Heart left ventricle (tissue), 16 donors: ENCODE measurements around the gene RPL6. TPM values are rescaled to one million over a fixed set of nuclear protein-coding genes. Genes with fewer than 3 reads are reported as not detected.
"Not testable (repeated sequence)": the region's sequence is repeated elsewhere in the genome, so short reads cannot be mapped to it uniquely, and the experiment has no call there.

Source experiments
- ATAC-seq, 4 donors: fragments of 200-7000 bp; cut with Tn5 transposase; one replicate each; pipeline ENCODE4 v1.9.1; 2020 to 2022; ENCODE audit warnings: moderate library complexity in 4 of 4, mild to moderate bottlenecking in 3 of 4, moderate number of reproducible peaks in 1 of 4
- DNase-seq, 5 donors: peaks; one replicate each; pipeline ENCODE4 v3.0.0-alpha.2; 2020
- H3K27ac ChIP-seq, 12 donors: fragments of 200-600 bp; sonication (generic) in 4 of 12; one replicate each; pipeline versions ENCODE4 v1.5.0 to v1.8.0; 2016 to 2022; ENCODE audit warnings: mild to moderate bottlenecking in 2 of 12
- H3K27me3 ChIP-seq, 9 donors: fragments of 200-600 bp; sonication (generic) in 2 of 9; one replicate each; pipeline versions ENCODE4 v1.5.1 to v1.8.0; 2016 to 2022; ENCODE audit warnings: mild to moderate bottlenecking in 3 of 9
- H3K36me3 ChIP-seq, 9 donors: fragments of 200-600 bp; sonication (generic) in 2 of 9; one replicate each; pipeline versions ENCODE4 v1.5.0 to v1.8.0; 2018 to 2022; ENCODE audit warnings: mild to moderate bottlenecking in 2 of 9
- H3K4me1 ChIP-seq, 12 donors: fragments of 200-600 bp; sonication (generic) in 4 of 12; one replicate each; pipeline versions ENCODE4 v1.5.0 to v1.8.0; 2016 to 2022; ENCODE audit warnings: mild to moderate bottlenecking in 3 of 12
- H3K4me3 ChIP-seq, 12 donors: fragments of 200-600 bp; sonication (generic) in 4 of 12; one replicate each; pipeline versions ENCODE4 v1.5.0 to v1.8.0; 2017 to 2022; ENCODE audit warnings: mild to moderate bottlenecking in 9 of 12, moderate library complexity in 4 of 12
- H3K9me3 ChIP-seq, 12 donors: fragments of 200-600 bp; sonication (generic) in 4 of 12; one replicate each; pipeline versions ENCODE4 v1.5.0 to v1.8.0; 2016 to 2022; ENCODE audit warnings: mild to moderate bottlenecking in 1 of 12
- CTCF ChIP-seq, 12 donors: fragments of 200-600 bp; sonication (generic) in 4 of 12; IDR thresholded peaks; one replicate each; pipeline versions ENCODE4 v1.5.0 to v1.8.0; 2018 to 2022; ENCODE audit warnings: antibody characterized with exemption in 12 of 12, mild to moderate bottlenecking in 5 of 12
- POLR2A ChIP-seq, 2 donors: fragments of 450-650 bp; IDR thresholded peaks; one replicate each; pipeline ENCODE4 v1.6.1; 2017; ENCODE audit warnings: antibody characterized with exemption in 2 of 2, mild to moderate bottlenecking in 2 of 2, moderate library complexity in 2 of 2
- WGBS, 4 donors: extraction: QIAGEN DNeasy Blood & Tissue Kit in 2 of 4; methylation state at CpG; one replicate each; pipeline versions ENCODE4 v1.1.5 to v1.1.7; 2013 to 2018; 5-methylcytosine and 5-hydroxymethylcytosine counted together
- intact Hi-C, 10 donors: fragments of 100-400 bp; cut with DNase I; formaldehyde crosslinking; loops; one replicate each; pipeline versions ENCODE4 v1.11.1 to v1.14.2; 2022
- polyA plus RNA-seq, 2 donors: library from polyadenylated mRNA; stranded (reverse); fragments of 200-250 nt; gene quantifications; one replicate each; pipeline ENCODE4 v1.2.3, GENCODE V29; 2013
- total RNA-seq, 9 donors: library from RNA; depleted of rRNA in 2 of 9; stranded (reverse); fragments of >200 nt in 2 of 9; fragmentation: NEBNext Ultra II Directional in 3 of 9; extraction: Animal tissue kit (Norgen Biotek cat#: 25700) in 3 of 9; gene quantifications; one replicate each; pipeline versions ENCODE4 v1.1.0 to v1.2.4, GENCODE V29; 2016 to 2023
- donor health status: ischemic (EF 13 %, LVEDD 7.1; RV severe dilation, severe dysfunction).
- donor health status: healthy with polysubstance abuse.
- donor health status: DM: no; HTN: yes; CAD: no.
- donor health status: DM: no; HTN: no; CAD: no.
- donor health status: ischemic (EF 25% LVEDD 6.9; RV normal size, moderate dysfunction).
- donor health status: ischemic (EF 25% LVEDD 5.7; RV mildly dilated, moderate dysfunction).
- donor health status: healthy.
- donor health status: DM: yes; HTN: yes; CAD: no.
- donor health status: ischemic (EF 35%, LVEDD 5.7; RV mildly dilated, moderate dysfunction).
- donor health status: nonischemic (EF 11% LVEDD 7.7; RV severe dilation, severe dysfunction).
- donor health status: DM: yes; HTN: yes; CAD: no.
- donor health status: PGD.
- donor health status: ischemic (EF 29% LVEDD 5.4; RV normal size, mild dysfunction).
- donor health status: nonischemic (EF 23%, LVEDD 6.1; RV moderate dilation, normal function).

The RPL6 gene
- total and polyA plus RNA-seq, 11 donors = 572 to 1,760 (median 753) TPM

GRCh38 chr12:112456029-112456428 is 46.6 kb upstream of the RPL6 start:
- no peaks in the 10 kb centered on the region for H3K27me3 ChIP-seq
- TF ChIP-seq POLR2A (IDR thresholded peaks at IDR 0.05) (no peak), CTCF (IDR thresholded peaks at IDR 0.05) (no peak)
- ATAC-seq (no peak), DNase-seq (no peak)
- H3K4me1 ChIP-seq = no peaks in the 10 kb centered on the region
- H3K4me3 ChIP-seq = no peak overlapping the region
- no peak overlapping the region for H3K27ac ChIP-seq
- H3K9me3 ChIP-seq = no peaks in the 10 kb centered on the region
- intact Hi-C loops = no loop called here
- H3K36me3 ChIP-seq = peaks cover 0 to 99% (median 86%) of the 10 kb centered on the region in 9 donors
- WGBS, 4 donors = 90 to 96% (median 95%) methylated on average over 7 of the region's 7 CpGs

DNA sequence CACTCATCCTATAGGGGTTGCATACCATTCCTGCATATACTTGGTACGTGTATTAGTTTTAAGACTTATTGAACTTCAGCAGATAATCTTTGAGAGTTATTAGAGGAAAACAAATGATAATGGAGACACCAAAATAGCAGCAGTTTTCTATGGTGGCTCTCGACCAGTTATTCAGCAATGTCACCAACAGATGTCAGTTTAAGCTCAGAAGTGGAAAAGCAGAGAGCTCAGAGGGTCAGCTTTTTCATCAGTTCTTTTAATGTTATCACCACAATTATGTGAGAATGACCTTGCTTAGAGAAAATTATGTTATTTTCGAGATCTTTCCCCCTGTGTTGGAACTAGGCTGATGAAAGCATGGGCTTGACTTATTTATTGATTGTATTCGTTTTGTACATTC is 41.3 kb upstream of the RPL6 start:
- Histone ChIP-seq H3K27me3 (no peaks in the 10 kb centered on the region), H3K9me3 (no peaks in the 10 kb centered on the region), H3K4me1 (peaks cover 0 to 7% (median 0%) of the 10 kb centered on the region in 12 donors), H3K27ac (no peak overlapping the region), H3K36me3 (peaks cover 0 to 99% (median 96%) of the 10 kb centered on the region in 9 donors), H3K4me3 (no peak overlapping the region)
- 70 to 83% (median 75%) methylated on average over 4 of the region's 4 CpGs for WGBS, 4 donors
- intact Hi-C loops = no loop called here
- DNase-seq (no peak), ATAC-seq (no peak)
- TF ChIP-seq POLR2A (IDR thresholded peaks at IDR 0.05) (no peak), CTCF (IDR thresholded peaks at IDR 0.05) (no peak)

GRCh38 chr12:112448165-112448564 is 38.8 kb upstream of the RPL6 start:
- 74 to 89% (median 83%) methylated on average over 2 of the region's 2 CpGs for WGBS, 4 donors
- not testable (repeated sequence) for H3K27ac ChIP-seq, ATAC-seq

DNA sequence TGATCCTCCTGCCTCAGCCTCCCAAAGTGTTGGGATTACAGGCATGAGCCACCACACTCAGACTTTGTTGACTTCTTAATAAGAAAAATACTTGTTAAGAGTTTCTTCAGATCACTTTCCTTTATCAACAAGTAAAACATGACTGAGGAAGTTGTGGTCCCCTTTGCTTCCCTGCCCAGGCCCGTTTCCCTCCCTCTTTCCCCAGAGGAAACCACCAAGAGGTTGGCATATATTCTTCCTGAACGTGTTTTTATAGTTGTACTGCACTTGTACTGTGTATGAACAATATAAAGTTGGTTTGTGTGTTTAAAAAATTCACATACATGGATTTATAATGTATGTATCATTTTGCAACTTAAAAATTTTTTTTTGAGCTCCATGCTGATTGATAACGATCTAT is 37.7 kb upstream of the RPL6 start:
- Histone ChIP-seq H3K27ac (no peak overlapping the region), H3K4me3 (no peak overlapping the region), H3K9me3 (no peaks in the 10 kb centered on the region), H3K4me1 (peaks cover 0 to 7% (median 0%) of the 10 kb centered on the region in 12 donors), H3K36me3 (peaks cover 0 to 63% (median 60%) of the 10 kb centered on the region in 9 donors), H3K27me3 (no peaks in the 10 kb centered on the region)
- TF ChIP-seq CTCF (IDR thresholded peaks at IDR 0.05) (no peak), POLR2A (IDR thresholded peaks at IDR 0.05) (no peak)
- intact Hi-C loops = no loop called here
- WGBS, 4 donors = 74 to 85% (median 79%) methylated on average over 3 of the region's 3 CpGs
- ATAC-seq (no peak), DNase-seq (no peak)

More at GRCh38 chr12:112448165-112448564, 38.8 kb upstream of the RPL6 start:
- peaks cover 0 to 74% (median 71%) of the 10 kb centered on the region in 9 donors for H3K36me3 ChIP-seq
- H3K4me1 ChIP-seq, H3K9me3 ChIP-seq, DNase-seq, intact Hi-C loops, H3K4me3 ChIP-seq, H3K27me3 ChIP-seq: not testable (repeated sequence)
